ENCODE results near the gene PDE9A. TPM values are rescaled to one million over a fixed set of nuclear protein-coding genes. Genes with fewer than 3 reads are reported as not detected.
"Not testable (repeated sequence)": the region's sequence is repeated elsewhere in the genome, so short reads cannot be mapped to it uniquely, and the experiment has no call there.

The PDE9A gene
- total RNA-seq, 1 donor from 2014 or later: 0.41 TPM

DNA sequence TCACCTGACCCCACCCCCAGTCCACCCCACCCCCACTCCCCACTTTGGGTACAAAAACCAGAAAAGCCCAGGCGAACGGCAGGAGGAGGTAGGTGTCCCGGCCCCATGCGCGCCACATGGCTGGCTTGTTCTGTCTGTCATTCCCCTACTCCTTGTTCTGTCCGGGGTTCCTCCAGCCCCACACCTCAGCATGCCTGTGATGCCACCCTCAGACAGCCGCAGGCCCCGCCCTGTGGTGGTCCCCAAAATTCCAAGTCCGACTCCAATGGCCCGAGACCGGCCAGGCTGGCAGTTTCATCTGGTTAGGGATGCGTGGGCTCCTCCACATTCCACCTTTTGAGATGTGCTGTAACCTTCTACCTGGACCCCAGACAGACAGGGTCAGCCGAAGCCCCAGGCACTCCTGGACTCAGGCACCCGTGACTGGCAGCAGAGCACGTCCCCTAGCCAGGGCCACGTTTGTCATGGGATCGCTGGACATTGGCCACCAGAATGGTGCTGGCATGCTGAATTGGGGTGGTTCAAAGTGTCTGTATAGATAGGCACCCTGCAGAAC is 131.6 kb downstream of the PDE9A start:
- no peak for DNase-seq (ENCODE audit: extremely low read depth, low read depth, low spot score)

DNA sequence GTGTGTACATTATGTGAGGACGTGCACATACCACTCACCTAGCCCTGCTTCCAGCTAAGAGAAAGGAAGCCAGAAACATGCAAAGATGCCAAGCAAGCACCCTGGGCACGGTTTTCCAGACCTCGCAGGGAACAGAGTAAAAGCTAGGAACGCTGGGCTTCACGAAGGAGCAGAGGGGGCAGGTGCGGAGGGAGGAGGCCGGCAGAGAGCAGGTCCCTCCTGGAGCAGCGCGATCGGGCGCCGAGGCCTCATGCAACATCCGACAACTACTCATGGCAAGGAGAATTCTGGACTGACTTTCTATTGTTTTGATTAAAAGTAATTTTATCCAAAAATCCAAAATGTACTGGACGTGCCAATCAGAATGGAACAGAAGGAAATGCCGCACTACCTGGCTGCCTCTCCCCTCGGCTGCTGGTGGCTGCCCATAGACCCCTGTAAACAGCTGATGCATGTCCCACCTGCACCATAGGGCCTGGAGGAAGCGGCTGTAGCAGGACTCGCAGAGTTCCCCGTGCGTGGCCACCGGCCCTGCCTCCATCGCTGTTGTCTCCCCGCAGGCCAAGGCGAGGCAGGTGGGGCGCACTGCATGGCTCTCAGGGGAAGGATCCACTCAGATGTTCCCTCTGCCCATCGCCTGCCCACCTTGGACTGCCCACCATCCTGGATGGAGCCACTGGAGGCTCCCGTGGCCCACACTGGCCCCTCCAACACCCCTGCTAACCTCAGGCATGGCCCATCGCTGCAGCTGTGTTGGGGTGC is 132.4 kb downstream of the PDE9A start:
- DNase-seq (ENCODE audit: extremely low read depth, low read depth, low spot score): no peak

DNA sequence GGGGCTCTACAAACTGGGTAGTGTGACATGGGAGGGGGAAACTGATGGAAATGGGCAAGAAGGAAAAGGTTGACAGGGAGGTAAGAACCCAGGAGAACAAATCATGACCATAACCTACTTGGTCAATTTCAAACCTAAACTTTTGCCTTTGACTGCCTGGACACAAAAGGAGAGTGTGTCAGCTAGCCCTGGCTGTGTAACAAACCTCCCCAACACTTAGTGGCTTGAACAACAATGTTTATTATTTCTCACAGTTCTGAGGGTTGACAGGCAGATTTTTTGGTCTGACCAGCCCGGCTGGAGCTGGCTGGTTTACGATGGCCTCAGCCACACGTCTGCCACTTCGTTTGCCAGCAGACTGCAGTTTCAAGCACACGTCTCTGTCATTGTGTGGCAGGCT is 133.5 kb downstream of the PDE9A start:
- DNase-seq (ENCODE audit: extremely low read depth, low read depth, low spot score): no peak

DNA sequence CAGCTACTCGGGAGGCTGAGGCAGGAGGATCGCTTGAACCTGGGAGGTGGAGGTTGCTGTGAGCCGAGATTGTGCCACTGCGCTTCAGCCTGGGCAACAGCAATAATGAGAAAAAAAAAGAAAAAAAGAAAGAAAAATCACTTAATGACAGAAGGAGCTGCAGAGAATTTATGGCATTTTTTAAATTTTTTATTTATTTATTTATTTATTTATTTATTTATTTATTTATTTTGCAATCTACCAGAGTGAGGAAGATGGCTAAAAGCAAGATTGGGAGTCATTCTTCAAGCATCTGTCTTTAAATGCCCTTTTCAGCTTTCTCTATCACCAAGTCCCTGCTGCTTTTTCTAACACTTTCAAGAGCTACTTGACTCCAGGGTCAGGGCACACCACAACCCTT is 134.2 kb downstream of the PDE9A start:
- DNase-seq (ENCODE audit: extremely low read depth, low read depth, low spot score): no peak

- DNase-seq (ENCODE audit: extremely low read depth, low read depth, low spot score): no peak
Observed at GRCh38 chr21:42790520-42791065, 137.2 kb downstream of the PDE9A start.

DNA sequence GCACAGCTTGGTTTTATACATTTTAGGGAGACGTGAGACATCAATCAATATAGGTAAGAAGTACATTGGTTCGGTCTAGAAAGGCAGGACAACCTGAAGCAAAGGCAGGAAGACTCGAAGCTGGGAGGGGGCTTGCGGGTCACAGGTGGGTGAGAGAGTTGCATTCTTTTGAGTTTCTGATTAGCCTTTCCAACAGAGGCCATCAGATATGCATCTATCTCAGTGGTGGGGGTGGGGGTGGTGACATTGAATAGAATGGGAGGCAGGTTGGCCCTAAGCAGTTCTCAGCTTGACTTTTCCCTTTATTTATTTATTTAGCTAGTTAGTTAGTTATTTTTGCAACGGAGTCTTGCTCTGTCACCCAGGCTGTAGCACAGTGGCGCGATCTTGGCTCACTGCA is 140.4 kb downstream of the PDE9A start:
- no peak for DNase-seq (ENCODE audit: extremely low read depth, low read depth, low spot score)

DNA sequence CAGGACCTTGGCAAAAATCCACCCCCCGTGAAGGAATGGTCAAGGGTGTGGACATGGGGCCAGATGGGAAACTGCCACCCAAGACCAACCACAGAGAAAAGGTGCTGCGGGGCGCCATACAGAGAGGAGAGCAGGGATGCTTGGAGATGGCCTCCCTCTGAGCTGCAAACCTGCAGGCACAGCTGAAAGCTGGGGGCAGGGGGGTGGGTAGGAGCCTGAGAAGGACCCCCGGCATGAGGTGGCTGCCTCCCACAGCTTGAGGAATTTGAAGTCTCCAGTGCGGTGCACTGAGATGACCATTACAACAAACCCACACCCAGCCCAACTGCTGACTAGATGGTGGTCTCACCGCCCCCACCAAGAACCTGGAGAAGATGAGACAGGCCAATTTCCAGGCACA is 141.1 kb downstream of the PDE9A start:
- DNase-seq (ENCODE audit: extremely low read depth, low read depth, low spot score): no peak

GRCh38 chr21:42796327-42797062 is 143.1 kb downstream of the PDE9A start:
- no peak for DNase-seq (ENCODE audit: extremely low read depth, low read depth, low spot score)

- DNase-seq (ENCODE audit: extremely low read depth, low read depth, low spot score): no peak
Observed at GRCh38 chr21:42797522-42797921, 144.1 kb downstream of the PDE9A start.

DNA sequence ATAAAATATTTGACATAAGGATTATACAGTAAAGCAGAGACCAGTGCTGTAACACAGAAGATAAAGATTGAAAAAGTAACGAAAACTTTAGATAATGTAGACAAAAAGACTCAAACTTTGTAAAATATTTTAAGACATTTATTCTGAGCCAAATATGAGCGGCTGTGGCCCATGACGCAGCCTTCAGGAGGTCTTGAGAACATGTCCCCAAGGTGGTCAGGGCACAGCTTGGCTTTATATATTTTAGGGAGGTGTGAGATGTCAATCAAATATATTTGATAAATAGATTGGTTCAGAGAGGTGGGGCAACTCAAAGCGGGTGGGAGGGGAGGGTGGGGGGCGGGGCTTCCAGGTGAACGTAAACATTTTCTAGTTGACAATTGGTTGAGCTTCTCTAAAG is 144.7 kb downstream of the PDE9A start:
- no peak for DNase-seq (ENCODE audit: extremely low read depth, low read depth, low spot score)

GRCh38 chr21:42799516-42799915 is 146.1 kb downstream of the PDE9A start:
- DNase-seq (ENCODE audit: extremely low read depth, low read depth, low spot score): no peak

- DNase-seq (ENCODE audit: extremely low read depth, low read depth, low spot score): no peak
Observed at GRCh38 chr21:42799948-42800347, 146.5 kb downstream of the PDE9A start.

DNA sequence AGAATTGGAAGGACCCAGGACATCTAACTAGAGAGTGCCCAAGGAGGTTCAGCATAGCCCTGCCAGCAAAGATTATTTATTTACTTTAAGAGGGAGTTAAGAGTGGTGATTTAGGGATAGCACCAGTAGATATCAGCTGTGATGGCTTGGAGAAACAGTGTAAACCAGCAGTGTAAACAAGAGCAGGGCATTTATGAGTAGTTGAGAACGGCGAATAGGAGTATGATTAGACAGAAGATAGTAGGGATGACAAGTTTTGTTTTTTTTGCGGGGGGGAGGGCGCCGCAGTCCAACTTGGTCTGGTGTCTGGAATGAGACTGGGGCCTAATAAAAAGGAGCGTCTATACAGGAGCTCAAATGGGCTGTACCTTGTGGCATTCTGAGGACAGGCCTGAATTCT is 148.2 kb downstream of the PDE9A start:
- DNase-seq (ENCODE audit: extremely low read depth, low read depth, low spot score): not testable (repeated sequence)

- DNase-seq (ENCODE audit: extremely low read depth, low read depth, low spot score): no peak
Observed at GRCh38 chr21:42806509-42807140, 153.2 kb downstream of the PDE9A start.

DNA sequence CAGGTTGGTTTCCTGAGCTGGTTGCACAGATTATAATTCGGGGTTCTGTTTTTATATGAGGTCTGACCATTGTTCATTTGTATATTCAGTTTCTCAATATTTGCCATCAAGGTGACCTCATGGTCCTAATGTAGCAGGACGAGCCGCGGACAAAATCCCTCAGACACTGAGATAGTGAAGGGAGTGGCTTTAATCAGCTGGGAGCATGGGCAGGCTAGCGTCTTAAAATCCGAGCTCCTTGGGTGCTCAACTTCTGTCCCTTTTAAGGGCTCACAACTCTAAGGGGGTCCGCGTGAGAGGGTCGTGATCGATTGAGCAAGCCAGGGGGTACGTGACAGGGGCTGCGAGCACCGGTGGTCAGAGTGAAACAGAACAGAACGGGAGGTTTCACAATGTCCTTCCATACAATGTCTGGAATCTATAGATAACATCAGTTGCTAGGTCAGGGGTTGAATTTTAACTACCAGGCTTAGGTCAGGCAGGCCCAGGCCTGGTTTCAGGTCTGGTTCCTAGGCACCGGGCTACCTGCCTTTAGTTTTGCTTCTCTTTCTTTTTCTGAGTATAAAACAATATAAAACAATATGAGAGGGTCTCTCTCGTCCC is 154.0 kb downstream of the PDE9A start:
- not testable (repeated sequence) for DNase-seq (ENCODE audit: extremely low read depth, low read depth, low spot score)

DNA sequence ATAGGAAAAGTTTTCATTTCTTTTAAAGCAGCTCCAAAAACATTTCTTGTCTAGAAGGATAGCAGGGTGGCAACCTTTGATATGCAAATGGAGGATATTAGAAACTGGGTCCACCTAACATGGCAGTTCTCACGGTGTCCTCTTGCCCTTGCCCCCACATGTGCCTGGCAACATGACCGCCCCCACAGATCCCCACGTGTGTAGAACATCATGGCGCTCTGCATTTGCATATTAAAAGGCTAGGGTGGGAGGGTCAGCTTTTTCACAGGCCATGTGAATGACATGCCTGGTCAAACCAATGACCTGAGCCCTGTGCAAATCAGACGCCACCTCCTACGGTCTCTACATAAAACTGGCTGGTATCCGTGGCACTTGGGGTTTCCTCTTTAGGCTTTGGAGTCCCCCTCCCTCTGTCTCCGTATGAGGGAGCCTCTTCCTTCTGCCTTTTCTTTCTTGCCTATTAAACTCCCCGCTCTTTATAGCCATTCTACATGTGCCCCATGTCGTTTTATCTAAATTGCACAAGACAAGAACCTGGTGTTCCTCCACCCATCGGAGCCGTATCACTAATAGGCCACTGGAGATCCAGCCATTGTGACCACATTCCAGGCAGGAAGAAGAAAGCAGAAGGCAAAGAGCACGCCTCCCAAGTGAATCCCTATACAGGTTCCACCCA is 154.7 kb downstream of the PDE9A start:
- DNase-seq (ENCODE audit: extremely low read depth, low read depth, low spot score): no peak

DNA sequence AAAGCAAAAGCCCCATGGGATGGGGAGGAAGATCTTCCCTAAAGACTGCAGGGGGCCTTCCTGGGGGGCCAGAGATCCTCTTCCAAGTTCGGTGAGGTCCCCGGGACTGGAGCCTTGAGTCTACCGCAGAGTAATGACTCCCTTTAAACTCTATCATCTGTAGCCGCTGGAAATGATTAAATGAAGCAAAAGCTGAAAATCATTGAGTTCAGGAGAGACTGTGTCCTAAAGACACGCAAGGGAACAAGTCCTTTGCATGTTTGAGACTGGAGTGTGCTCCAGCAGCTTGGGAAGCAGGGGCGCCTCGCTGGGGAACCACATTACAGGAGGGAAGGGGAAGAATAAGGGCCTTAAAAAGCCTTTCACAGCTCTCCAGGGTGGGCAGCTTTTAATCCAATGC is 155.8 kb downstream of the PDE9A start:
- DNase-seq (ENCODE audit: extremely low read depth, low read depth, low spot score): no peak

DNA sequence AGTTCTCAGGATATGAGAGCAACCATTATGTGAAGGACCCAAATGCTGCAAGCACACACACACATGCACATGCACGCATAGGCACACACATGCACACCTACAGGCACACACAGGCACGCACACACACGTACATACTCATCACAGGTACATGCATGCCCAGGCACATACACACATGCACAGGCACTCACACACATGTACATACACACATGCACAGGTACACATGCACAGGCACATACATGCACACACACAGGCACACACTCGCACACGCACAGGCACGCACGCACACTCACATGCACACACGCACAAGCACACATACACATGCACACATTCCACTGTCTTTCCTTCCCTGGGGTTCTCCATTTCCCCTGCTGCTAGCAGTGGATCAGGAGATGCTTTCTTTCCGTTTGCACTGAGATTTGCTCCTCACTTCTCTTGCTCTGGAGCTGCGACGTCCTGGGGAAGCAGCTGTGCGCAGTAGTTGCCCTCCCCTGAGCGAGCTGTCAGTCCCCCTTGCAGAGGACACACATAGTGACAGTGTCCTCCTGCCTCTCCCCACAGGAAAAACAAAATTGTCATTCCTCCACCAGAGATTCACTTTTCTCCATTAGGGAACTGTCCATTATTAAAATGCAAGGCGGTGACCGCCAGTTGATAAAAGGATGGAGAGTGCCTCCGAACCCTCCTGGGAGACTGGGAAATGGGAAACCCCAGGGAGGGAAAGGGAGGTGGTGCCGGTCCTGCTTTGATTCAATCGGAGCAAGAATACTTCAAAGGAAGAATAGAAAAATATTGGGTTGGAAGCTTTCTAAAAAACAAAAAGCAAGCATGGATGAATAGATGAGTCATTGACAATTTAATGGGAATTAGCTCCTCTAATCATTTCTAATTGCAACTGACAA is 156.4 kb downstream of the PDE9A start:
- no peak for DNase-seq (ENCODE audit: extremely low read depth, low read depth, low spot score)

DNA sequence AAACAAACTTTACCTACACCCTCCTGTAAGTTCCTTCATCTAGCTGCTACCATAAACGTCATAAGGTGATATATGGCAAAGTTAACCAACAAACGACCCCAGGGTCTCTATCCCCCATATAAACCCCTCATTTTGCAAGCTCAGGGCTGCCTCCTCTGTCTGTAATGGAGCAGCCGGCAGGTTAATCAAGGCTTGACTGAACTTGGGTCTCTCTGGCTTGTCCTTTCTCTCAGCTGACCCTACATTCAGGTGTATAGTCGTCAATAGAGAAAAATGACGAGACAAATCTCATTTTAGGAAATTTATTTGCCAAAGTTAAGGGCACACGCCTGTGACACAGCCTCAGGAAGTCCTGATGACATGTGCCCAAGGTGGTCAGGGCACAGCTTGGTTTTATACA is 158.5 kb downstream of the PDE9A start:
- DNase-seq (ENCODE audit: extremely low read depth, low read depth, low spot score): no peak

All from glomerular endothelial cell (primary cell).